COR-L47 (cell line): Measurements from ENCODE around the gene SDK2.

Source experiments
- DNase-seq: peaks from one replicate; lab custom pipeline; 2025; lab: John Stamatoyannopoulos, UW

The SDK2 gene

DNA sequence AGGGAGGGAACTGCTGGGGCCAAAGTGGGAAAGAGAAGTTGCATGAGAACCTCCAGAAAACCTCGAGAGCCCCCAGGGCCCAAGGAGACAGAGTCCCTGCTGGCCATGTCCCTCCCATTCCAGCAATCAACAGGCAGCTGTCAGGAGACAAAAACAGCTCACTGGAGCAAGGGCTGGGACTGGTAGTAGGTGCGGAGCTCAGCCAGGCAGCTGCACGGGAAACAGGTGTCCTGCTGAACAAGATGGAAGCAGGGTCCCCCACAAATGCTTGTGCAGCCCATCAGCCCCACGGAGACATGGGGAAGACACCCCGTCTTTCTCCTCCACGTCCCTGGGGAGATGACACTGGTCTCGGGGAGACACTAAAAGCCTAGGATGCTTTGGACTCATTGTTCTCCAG lies 34.5 kb downstream of the SDK2 start:
- DNase-seq, result no peak

DNA sequence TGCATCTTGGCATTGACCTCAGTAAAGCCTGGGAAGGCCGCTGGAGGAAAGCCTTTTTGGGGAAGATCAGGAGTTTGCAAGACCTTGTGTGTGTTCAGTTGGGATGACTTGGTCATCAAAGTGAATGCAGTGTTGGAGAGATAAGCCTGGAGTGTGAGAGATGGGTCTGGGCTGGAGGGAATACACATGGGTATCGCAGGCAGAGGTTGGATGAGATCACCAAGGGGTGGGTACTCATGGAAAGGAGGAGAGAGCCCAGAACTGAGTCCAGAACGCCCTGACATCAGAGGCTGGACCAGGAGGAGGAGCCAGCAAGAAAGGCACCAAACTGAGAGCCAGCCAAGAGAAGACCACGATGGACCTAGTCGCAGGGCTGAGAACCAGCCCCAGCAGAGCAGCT lies 35.2 kb downstream of the SDK2 start:
- no peak for DNase-seq

DNA sequence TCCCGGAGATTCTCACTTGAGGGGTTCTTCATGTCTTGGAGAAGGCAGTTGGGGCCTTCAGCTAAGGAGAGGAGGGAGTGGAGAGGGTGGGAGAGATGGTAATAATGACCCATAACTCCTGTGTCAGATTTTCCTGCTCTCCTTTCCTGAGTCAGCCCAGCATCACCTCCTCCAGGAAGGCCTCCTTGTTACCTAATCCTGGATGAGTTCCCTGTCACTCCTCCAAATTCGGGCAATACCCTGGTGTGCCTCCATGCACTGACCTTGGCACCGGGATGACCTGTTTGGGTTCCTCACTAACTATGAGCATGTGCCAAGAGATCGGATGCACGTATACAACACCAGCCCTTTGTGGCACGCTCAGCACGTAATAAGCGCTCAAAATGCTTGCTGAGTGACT lies 38.8 kb downstream of the SDK2 start:
- no peak for DNase-seq

DNA sequence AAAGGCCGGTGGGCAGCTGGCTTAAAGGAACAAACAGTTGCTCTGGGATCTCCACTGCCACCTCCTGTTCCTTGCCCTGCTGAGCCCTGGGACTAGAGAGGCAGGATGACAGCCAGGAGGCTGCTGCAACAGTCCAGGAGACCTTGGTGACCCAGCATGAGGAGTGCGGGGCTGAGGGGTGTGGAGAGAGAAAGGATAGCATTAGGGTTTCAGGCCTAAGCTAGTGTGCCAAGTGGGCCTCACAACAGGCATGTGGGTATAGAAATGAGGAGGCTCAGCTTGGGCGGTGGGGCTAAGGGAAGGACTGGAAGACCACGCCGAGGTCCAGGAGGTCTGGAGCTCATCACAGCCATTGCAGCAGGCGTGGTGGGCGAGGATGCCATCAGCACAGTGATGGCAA lies 39.8 kb downstream of the SDK2 start:
- no peak for DNase-seq

DNA sequence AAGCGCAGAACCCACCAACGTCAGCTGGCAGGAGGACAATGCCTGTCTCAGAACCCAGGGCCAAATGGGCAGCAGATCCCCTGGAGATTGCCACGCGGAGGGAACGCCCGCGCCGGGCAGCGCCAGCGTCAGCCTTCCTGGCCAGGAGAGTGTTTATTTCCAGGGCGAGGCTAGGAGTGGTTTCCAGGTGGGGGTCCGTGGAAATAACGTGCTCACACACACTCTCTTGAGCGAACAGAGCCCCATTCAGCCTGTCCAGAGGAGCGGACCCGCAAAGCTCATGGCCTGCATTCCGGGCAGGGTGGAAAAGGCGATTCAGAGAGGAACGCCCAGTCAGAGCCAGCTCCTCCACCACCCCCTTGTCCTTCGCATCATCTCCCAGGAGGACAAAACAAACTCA lies 40.3 kb downstream of the SDK2 start:
- no peak for DNase-seq

DNA sequence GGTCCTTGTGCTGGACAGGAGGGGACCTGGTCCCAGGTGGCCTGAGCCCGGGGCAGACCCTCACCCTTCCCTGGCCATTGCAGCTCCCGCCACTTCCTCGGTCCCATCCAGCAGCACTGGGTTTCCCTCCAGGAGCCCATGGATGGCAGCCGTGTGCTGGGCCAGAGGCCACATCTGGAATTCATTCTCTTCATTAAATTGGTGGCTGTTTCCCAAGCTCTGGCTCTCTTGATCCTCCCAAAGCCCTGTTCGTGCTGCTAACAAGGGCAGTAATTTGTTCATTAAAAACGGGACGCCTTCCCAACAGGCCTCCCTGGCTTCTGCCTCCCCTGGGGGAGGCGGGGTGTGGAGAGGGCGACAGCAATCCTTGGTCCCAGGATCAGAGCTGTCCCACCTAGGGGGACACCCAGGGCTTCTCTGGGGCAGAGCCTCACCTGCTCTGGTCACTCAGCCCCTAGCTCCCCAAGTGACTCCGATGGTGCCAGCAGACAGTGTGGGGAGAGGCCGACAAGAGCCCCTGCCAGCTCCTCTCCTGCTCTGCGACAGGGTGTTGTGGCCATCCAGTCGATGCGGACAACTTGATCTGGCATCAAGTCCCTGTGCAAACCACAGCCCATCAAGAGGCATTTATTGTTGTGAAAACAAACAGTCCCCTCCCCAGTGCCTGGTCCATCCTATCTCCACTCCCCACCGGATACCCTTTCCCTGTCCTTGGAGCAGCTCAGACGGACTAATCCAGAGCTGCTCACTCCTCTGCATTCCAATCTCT lies 44.0 kb downstream of the SDK2 start:
- peak; percentile 23 for DNase-seq

DNA sequence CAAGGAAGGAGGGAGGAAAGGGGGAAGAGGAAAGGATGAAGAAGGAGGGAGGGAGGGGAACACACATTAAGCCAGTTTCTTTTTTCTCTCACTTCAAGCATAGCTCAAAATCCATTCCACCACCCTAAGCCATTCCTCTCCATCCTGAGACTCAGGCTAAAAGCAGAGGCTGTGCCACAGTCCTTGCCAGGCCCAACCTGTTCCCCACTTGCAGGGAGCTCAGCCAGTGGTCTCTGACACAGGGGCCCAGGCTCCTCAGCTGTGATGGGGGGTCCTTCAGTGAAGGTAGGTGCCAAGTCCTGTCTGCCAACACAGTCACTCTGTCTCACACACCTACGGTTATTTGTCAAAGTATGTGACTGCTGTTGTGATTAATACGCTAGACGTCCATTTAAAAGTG lies 44.6 kb downstream of the SDK2 start:
- no peak for DNase-seq

DNA sequence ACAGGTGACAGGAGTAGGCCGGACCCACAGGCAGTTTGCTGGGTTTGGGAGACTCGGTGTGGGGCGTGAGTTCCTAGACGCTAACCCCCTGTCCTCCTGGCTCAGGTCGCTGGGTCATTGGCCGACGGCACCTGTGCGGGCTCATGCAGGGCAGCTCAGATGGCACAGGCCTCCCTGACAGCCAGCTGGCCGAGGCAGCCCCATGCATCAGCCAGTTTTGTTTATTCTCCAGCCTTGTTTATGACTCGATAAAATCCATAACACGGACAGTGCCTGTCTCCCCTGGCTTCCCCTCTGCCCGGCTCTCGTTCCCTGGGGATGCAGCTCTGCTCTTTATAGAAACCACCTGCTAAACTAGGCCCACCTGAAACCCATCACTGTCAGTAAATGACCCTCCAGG lies 46.0 kb downstream of the SDK2 start:
- DNase-seq, result no peak

DNA sequence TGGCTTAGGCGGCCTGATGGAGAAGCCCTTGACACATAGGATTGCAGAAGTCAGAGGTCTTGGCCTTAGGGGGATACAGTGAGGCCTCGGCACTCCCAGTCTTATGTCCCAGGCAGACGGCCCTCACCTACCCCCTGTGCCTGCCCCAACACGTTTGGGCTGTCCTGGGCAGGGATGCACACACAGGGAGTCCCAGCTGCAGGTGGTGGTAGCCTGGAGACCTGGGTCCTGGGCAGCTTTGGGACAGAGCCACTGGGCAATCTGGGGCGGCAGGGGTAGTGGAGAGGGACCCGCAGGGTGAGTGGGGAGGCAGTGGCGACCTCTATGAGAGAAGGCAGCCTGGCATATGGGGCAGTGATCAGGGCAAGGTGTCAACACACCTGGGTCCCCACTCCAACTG lies 48.3 kb downstream of the SDK2 start:
- no peak for DNase-seq

DNA sequence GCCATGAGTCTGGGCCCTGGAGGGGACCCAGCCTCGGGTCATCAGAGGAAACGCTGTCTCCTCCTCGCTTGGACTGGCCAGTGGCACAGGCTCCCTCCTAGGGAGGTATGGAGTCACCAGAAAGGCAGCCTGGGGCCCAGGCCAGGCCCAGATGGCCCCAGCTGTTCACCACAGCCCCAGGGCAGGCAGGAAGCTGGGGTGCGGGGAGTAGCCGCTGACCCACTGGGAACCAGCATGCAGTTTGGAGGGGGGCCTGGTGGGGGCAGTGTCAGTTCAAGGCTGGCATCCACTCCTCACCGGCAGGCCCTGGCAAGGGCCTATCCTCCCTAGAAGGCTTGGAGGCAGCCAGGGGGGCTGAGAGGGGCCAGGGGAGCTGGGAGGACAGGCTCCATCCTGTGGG lies 48.8 kb downstream of the SDK2 start:
- DNase-seq, result peak; percentile 53

DNA sequence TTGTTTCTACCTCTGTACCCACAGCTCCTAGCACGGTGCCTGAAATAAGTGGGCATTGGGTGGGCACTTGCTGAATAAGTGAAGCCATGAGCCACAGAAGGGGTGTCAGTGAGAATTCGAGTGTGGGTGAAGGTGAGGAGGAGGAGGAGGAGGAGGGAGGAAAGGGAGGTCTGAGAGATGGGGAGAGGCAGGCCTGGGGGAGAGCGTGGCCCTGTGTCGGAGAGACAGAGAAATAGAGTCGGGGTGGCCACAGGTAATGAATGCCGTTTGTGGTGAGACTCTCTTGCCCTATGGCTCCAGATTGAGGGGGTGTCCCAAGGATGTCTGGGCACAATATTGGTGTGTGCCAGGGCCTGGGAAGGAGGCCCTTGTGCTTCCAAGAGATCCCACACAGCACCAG lies 49.2 kb downstream of the SDK2 start:
- no peak for DNase-seq

DNA sequence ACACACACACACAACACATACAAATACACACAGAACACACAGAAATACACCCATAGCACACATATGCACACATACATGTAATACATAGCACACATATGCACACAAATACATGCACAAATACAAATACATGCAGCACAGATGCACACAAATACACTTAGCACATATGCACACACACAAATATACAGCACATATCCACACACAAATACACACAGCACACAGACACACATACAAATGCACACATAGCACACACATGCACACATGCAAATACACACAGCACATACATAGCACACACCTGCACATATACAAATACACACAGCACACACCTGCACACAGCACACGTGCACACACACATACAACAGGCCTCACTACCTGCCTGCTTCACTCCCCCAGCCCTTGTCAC lies 49.6 kb downstream of the SDK2 start:
- no peak for DNase-seq

DNA sequence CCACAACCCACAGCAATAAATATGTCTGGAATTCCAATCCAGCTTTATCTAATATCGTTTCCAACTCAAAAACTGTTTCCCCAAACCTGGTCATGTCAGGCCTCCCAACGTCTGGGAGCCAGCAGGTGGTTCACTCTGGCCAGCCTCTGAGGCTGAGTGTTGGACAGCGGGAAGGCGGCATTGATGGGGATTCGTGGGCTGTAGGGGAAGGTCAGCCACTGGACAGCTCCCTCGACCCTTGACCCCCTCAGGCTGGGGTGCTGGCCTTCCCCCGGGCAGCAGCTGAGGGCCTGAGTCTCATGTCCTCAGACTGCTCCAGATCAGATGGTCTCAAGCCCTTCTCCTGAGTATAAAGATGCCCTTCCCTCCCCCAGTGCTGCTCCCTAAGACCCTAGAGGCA lies 50.2 kb downstream of the SDK2 start:
- no peak for DNase-seq

DNA sequence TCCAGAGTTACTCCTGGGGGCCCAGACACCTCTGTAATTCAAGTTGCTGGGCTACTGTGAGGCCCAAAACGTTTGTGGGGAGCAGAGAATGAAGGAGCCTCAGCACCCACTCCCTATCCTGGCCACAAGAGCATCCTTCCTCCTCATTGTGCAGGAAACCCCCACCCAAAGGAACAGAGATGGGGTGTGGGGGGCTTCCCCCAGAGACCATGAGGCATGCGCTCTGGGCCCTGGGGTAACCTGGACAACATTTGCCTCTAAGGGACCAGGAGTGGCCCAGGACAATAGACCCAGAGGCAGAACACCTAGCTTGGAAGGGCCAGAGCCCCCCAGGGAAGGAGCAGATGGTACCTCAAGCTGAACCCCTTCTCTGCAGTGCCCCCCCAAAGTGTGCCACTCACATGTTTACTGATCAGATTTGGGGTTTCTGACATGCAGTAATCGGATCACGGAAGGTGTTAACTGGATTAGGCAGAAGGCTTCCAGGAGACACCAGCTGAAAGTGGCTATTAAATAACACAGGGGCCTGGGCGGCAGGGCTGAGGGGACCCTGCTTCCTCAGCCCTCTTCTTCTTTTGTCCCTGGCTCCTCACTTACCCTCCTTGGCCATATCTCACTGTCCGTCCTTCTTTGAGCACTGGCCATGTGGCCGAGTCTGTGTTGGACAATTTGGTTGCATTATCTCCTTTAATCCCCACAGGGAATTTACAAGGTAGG lies 50.8 kb downstream of the SDK2 start:
- no peak for DNase-seq

DNA sequence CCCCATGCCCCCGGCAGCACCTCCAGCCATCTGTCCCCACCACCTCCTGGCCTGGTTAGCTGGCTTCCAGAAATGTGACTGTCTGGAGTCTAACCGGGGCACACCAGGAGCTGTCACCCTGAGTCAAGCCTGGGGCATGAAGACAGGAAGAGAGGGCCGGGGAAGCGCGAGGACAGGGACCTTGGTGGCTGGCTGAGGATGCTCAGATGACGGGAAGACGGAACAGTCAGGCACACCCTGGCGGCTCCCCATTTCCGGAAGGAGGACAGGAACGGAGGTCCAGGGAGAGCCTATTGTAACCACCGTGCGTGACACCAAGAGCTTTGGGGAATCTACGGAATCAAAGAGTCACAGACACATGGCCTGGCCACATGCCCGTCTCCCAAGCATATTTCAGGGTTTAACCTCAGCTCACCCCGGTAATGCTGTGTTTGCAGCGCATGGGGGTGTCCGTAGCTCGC lies 51.7 kb downstream of the SDK2 start:
- DNase-seq, result no peak

DNA sequence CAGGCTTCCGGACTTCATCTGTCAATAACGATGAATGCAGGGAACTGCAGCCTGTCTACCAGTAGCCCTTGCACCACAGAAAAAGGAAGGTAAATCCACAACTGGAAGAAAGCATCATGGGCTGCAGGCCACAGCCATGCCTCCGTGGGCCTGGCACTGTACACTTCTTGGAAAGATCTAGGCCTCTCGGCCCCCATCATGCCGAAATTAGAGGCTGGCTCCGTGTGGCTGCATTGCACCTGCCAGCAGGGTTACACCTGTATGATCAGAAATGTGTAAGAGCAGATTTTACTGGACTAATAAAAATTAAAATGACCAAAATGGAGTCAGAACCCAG lies 52.2 kb downstream of the SDK2 start:
- no peak for DNase-seq

DNA sequence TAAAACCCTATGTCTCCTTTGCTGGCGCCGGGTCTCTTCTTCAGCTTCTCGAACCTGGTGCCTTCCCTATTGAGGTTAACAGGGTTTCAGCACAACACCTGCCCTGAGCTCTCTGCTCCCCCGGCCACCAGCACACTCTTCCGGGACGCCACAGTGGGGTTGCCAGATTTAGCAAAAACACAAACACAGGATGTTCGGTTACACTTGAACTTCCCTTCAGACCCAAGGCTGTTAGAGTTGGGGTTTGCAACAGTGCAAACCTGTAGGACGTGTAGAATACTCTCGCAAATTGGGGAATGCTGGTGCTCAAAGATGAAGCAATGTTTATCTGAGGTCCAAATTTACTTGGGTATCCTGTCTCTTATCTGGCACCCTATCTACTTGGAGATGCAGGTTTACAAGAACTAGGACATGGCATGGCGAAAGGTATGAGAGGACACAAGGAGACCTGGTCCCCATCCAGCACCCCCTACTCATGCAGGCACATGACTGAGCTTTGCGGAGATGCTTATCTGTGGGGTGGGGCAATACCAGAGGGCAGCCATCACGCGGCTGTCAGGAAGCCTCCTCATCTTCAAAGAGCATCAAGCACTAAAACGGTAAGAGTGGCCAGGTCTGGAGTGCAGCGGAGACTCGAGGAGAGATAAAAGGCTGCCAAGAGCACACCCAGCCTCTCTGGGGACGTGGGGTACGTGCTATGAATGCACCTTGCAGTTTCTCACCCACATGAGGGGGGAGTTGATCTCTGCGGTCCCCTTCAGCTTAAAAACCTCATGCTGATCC lies 52.8 kb downstream of the SDK2 start:
- DNase-seq, result no peak

DNA sequence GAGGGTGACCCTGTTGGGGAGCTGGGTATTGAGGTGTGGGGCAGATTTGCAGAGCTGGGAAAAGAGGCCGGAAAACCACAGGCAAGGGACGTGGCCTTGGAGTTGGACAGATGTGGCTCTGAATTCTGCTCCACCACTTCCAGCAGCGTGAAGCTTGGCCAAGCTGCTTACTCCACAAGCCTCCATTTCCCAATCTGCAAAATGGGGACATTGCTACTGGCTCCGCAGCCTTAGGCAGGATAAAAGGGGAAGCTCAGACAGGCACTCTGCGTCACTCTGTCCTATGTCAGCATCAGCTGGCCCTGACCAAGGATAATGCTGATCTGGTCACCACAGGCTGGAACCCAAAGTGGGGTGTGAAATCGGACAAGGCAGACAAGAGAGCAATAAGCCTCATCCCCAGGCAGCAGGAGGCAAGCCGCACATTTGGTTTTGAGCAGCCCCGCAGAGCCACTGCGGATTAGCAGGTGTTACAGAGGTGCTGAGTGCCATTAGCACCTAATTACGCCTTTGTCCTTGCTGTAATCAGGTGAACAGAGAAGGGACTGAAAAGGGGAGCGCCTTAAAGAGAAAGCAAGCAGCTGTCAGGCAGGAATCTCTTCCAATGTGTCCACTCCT lies 54.8 kb downstream of the SDK2 start:
- peak; percentile 94 for DNase-seq

DNA sequence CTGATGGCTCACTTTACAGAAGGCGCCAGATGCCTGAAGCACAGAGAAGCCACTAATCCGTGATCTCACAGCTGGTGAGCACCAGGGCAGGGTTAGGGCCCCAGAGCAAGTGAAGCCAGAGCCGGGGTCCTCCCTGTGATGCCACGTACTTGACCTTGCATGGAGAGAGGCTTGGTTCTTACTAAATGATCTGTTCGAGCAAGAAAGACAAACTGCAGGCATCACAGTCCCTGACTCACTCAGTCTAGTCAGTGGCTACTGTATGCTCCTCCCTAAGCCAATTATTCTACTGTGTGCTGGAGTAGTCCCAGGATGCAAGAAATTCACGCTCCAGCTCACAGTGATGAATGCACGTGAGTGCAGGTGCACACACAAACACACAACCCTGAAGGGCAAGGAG lies 55.4 kb downstream of the SDK2 start:
- DNase-seq, result peak; percentile 75

DNA sequence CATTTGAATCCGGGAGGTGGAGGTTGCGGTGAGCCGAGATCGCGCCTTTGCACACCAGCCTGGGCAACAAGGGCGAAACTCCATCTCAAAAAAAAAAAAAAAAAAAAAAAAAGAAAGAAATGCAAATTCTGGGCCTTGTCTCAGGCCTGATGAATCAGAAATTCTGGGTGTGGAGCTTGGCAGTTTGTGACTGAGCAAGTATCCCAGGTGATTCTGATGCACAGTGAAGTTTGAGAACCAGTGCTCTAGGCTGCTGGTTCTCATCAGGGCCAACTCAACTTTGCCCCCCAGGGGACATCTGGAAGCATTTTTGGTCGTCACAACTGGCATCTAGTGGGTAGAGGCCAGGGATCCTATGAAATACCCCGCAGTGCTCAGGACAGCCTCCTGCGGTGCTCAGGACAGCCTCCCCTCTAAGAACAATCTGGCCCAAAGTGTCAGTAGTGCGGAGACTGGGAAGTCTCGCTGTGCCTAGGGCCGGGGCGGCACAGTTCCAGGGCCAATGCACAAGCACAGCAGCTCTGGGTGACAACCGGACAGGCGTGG lies 55.9 kb downstream of the SDK2 start:
- no peak for DNase-seq

DNA sequence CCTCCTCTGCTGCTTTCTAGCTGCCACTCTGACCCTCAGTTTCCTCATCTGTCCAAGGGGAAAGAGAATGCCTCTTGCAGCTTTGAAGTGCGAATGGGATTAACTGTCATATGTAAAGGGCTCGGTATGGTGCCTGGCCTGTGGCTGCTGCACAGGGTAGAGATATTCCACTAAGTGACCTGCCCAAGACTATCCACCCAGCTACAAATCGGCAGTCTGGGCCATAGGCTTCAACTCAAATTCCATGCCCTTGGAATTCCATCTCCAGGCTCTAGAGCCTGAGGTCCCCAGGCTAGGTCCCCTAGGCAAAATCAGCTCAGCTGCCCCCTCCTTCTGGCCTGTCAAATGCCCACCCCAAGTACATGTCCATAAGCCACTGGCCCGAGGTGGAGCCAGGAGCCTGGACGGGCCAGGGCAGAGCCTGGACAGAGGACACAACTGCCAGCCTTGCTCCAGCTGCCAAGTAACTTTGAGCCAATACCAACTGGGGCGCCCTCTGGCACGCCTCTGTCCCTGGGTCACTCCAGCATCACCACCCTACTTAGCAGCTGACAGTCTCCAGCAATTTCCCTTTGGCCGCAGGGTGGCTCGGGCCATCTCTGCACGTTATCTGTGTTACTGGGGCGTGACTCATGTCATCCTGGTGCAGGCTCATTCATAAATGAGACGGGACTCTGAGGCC lies 57.2 kb downstream of the SDK2 start:
- DNase-seq, result no peak
